GM21786 (cell line): ENCODE data around the gene SCUBE3.

Experiments used
- ATAC-seq: cut with Tn5 transposase; IDR thresholded peaks from one replicate; pipeline ENCODE4 v1.9.1; 2021; ENCODE audit not compliant: unreplicated experiment

SCUBE3 gene

GRCh38 chr6:35209081-35209480 lies 4.7 kb upstream of the SCUBE3 start:
- ATAC-seq, result no peak

DNA sequence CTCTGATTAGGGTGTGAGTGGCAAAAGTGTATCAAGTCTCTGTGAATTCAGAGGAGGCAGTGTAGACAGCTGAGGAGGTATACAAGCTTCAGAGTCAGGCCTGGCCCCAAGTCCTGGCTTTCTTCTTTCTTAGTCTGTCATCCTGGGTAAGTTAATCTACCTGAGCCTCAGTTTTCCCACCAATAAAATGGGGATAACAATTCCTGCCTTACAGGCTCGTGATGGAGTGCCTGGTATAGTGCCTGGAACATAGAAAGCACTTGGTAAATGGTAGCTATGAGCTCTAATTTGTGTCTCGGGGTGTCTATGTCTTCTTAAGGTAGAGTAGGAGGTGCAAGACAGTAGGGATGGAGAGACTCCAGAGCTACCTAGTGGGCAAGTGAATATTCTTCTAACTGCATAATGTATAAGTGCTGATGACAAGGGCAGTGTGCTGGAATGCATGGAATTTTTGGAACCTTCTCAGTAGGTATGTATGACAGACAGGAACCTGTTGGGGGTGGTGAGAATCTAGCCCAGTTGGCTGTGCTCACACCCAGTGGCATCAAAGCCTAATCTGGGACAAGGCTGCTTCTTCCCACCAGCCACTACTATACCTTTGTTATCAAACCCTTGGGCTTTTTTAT lies 4.0 kb upstream of the SCUBE3 start:
- no peak for ATAC-seq

- ATAC-seq, result no peak
These were observed 411 bp upstream of the SCUBE3 start for GRCh38 chr6:35213298-35213791.

DNA sequence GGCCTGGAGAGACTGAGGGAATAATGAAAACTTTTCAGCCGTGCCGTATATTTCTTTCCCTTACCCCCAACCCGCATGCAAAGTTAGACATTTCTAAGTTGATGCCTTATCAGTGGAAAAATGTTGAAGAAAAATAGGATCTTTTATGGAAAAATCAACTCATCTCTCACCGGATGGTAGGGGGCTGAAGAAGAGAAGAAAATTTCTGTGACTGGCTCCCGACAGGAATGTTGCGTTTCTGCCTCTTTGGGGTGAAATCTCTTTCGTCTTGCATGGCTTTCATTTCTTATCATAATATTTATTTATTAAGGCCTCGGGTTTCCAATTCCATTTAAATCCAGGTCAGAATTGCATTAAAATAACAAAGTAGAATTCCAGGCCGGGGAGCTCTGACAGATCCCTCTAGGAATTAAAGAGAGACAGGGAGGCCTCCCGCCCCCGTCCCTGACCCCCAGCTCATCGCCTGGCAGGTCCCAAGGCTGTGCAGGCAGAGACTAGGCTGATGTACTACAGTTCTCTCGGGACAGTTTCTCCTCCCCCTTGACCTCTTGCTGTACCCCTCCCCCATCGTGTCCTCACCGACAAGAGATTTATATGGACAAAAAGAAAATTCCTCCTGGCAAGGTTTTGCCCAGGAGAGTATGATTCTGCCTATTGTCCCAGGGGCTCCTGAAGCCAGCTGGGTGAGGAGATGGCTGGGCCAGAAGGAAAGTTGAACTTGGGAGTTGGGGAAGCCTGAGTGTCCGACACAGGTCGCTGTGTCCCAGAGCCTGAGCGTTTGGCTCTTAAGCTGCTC lies 1.3 kb downstream of the SCUBE3 start:
- ATAC-seq, result no peak

GRCh38 chr6:35215665-35216411 lies 2.1 kb downstream of the SCUBE3 start:
- no peak for ATAC-seq

DNA sequence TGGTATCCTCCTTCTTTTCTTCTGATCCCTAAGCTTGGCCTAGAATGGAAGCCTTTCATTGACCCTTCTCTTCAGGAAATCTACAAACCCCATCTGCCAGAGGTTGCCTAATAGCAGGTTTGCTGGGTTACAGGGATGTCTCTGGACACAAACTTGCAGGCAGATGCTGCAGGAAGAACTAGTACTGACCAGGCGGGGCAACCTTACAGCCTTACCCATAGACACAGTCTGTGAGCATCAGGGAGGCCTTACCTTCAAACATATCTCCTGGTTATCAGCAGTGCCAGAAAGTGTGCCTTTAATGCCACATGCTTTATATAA lies 2.6 kb downstream of the SCUBE3 start:
- ATAC-seq, result no peak

DNA sequence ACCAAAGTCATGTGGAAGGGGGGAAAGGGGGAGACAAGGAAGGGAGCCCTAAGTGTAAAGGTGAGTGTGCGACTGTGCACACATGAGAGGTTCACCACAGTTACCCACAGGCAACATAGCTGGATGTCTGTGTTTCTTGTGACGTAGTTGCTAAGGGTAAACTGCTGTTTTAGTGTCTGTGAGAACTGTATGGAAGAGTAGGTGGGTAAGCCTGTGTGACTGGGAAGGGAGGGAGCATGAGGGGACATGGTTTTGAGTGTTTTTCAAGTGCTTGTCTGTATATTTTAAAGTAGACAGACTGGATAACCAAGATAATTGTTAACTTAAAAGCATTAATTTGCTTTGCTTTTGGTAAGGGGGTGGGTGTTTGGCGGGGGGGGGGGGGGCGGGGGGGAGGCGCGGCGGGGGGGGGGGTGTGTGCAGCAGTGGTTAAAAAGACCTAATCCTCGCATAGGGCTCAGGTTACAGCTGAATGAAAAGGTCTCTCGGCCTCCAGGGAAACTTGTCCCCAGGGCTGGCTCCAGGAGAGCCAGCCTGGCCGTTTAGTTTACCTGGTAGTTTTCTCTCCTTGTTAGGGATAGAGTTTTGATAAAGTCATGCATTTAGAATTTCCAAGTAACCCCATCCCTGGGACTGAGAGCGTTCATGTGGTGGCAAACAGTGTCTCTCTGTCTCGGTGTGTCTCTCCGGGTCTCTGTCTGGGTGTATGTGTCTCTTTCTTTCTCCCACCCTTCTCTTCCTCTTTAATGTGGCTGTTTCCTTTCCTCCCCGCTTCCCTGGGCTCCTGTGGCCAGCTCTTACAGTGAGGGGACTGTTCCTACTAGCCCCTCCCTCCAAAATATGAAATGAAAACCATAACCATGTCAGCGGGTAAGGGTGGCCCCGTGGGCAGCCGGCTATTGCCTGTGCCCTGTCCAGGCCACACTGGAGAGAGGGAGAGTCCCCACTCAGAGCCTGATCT lies 3.4 kb downstream of the SCUBE3 start:
- no peak for ATAC-seq

- ATAC-seq, result no peak
These were observed 4.3 kb downstream of the SCUBE3 start for GRCh38 chr6:35218021-35218420.

DNA sequence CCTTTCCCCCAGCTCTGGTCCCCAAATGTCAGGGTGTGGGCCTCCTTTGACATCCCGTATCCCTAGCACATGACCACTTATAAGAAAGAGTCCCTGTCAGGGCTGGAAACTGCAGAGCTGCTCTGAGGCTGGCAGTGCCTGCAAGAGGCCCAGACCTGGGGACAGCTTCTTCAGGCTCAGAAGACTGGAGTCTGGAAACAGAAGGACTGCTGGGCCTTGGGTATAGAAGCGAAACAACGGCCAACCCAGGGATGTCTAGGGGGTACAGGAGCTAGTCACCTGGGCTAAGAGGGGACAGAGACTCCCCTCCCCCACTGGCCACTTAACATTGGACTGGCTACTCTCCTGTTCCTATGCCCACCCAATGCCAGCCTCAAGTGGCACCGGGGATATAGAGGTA lies 4.7 kb downstream of the SCUBE3 start:
- no peak for ATAC-seq

DNA sequence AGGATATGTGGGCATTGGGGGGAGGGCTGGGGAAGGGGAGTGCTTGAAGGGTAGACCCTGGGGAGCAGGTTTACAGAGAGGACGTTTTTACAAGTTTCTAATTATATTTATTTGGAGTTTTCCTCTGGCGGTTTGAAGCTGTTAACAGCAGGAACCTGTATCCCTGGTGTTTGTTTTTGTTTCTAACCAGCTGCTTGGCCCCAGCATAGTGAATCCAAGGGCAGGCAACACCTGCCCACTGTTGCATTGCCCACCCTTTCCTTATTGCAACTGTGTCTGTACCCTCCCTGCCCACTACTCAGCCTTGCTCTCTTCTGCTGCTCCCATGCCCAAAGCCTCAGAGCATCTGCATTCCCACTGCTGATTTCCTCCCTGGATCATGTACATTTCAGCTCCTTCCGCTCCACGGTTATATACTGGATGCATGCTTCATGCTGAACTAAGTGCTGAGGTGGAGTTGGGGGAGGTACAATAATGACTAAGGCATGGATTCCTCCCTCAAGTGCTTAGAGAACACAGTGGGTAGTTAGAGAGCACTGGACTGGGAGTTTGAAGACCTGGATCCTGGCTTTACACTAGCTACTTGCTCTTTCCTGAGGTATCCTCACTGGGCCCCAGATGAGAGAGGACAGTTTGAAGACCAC lies 6.0 kb downstream of the SCUBE3 start:
- ATAC-seq, result no peak

DNA sequence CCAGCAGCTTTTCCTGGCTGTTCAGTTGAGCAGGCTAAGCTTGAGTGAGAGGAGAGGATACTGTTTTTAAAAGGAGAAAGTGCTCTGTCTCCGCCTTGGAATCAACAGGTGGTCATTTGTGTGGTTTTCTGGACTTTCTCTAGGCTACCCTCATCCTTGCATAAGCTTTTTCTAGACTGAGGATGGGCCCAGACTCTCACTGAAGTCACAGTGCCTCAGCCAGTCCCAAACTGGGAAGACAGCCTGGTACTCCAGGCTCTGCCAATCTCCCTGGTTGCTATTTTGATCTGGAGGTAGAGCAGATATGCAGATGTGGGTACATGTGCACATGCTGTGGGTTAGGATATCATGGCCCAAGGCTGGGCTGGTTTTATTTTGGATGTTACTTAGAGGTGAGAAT lies 7.0 kb downstream of the SCUBE3 start:
- ATAC-seq, result no peak

- ATAC-seq, result no peak
These were observed 9.6 kb downstream of the SCUBE3 start for GRCh38 chr6:35223396-35223795.

DNA sequence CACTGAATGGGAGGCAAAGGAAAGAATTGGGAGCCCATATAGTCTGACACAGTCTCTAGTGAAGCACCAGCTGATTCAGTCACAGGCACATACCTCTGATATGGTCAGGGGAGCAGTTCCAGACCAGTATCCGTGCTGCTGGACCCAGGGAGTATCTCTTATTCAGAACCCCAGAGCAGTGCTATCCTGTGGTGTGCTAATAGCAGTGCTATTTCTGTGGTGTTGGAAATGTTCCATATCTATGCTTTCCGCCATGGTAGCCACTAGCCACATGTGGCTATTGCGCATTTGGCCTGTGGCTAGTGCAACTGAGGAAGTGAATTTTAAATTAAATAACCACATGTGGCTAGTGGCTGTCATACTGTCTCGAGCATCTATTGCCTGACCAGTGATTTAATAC lies 11.0 kb downstream of the SCUBE3 start:
- ATAC-seq, result no peak

DNA sequence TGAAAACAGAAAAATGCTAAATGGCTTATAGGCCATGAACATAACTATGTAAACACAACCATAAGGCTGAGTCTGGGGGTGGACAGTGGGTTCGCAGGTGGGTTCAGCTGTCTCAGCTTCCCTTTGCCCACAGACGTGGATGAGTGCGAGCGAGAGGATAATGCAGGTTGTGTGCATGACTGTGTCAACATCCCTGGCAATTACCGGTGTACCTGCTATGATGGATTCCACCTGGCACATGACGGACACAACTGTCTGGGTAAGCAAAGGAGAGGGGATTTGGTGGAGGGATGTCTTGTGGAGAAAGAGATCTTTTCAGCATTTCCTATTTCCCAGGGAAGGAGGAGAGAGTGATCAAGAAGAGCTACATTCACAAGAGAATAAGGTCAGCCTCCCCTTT lies 14.7 kb downstream of the SCUBE3 start:
- ATAC-seq, result no peak

GRCh38 chr6:35229304-35229703 lies 15.5 kb downstream of the SCUBE3 start:
- no peak for ATAC-seq

DNA sequence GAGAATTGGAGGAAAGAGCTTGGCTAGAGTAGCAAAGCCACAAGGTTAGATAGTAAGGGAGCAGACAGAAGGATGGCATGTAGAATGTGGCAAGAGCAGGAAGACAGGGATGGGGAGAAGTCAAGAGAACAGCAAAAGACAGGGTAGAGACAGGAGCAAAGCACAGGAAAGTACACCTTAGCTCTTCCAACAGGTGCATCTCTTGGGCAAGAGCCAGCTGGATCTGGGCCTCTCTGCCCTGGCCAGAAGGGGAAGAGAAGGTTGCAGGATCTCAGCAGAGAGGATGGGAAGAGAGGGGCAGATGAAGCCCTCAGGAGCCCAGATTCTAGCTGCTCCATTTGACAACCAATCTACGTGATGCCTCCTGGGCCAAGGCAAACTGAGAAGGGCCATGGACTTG lies 16.7 kb downstream of the SCUBE3 start:
- no peak for ATAC-seq

DNA sequence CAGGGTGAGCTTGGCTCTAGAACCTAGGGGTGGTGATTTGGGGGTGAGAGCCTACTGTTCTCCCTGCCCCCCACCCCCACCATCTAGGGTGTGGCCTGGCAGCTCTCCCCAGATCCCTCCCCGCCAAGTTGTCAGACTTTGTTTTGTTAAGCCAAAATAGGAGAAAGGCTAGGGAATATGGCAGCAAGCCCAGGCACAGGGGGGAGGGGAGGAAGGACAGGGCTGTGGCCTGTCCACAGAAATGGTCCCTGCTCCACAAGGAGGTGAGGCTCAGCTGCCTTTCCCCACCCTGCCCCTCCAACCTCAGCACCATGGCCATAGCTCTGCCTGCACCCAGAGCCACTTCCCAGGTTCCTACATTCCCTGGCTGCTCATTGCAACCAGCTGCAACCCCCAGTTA lies 17.2 kb downstream of the SCUBE3 start:
- ATAC-seq, result no peak

DNA sequence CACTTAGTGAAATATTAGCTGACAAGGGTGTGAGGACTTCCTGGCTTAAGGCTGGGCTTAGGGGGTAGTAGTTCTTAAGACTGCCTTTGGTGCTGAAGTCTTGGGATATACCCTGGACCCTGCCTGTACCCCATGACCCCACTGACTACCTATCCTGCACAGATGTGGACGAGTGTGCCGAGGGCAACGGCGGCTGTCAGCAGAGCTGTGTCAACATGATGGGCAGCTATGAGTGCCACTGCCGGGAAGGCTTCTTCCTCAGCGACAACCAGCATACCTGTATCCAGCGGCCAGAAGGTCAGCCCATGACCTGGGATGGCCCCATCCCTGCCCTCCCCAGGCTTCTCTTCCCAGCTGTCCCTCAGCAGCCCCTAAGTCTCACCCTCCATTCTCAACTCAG lies 17.8 kb downstream of the SCUBE3 start:
- no peak for ATAC-seq

- no peak for ATAC-seq
These were observed 21.1 kb downstream of the SCUBE3 start for GRCh38 chr6:35234901-35235300.

- no peak for ATAC-seq
These were observed 22.5 kb downstream of the SCUBE3 start for GRCh38 chr6:35236223-35236622.
